ENCODE results near the gene EDN1.
"Not testable (repeated sequence)": the region's sequence is repeated elsewhere in the genome, so short reads cannot be mapped to it uniquely, and the experiment has no call there.

EDN1 gene

DNA sequence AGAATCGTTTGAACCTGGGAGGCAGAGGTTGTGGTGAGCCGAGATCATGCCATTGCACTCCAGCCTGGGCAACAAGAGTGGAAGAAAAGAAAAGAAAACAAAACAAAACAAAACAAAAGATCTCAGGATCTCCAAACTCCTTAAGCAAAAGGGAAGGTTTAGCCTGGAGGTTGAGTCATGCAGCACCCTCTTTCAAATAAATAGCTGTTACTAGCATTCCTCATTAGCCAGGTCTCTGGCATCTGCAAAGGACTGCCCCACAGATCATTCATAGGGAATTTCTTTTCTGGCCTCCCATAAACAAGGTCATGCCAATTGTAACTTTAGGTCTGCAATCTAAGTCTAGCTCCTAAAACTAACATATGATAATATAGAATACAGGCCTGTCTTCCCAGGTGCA lies 37.2 kb downstream of the EDN1 start:
- no peak for DNase-seq (ENCODE audit: low read depth)

DNA sequence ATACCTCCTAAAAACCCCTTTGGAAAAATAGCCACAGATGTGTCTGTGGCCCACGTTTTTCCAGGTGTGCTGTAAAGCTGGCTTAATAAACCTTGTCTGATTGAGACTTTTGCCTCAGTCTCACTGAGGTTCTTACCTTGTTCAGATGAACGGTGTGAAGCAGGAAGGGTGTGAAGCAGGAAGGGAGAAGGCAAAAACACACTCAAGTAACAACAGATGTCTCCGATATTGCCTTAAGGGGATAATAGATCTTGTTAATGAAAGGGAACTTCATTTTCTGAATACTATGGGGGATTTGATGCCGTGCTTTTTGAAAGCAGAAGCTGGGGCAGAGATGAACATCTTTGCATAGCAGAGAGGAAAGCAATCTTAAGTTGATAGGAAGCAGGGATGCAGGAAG lies 37.8 kb downstream of the EDN1 start:
- DNase-seq (ENCODE audit: low read depth) = no peak

DNA sequence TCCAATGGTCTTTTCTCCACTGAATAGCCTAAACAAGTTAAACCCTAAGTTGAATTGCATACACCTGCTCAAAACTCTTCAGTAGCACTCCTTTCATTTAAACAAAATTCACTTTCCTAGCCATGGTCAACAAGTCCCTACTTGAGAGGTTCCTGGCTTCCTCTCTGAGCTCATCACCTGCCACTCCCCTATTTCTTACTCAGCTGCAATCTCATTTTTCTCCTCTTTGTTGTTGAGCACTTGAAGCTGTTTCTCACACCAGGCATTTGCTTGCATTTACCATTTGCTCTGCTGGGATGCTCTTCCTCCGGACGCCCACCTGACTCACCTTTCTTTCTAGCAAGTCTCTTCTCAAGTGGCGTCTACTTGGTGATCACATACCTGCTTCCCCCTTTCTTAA lies 38.5 kb downstream of the EDN1 start:
- DNase-seq (ENCODE audit: low read depth) = no peak

DNA sequence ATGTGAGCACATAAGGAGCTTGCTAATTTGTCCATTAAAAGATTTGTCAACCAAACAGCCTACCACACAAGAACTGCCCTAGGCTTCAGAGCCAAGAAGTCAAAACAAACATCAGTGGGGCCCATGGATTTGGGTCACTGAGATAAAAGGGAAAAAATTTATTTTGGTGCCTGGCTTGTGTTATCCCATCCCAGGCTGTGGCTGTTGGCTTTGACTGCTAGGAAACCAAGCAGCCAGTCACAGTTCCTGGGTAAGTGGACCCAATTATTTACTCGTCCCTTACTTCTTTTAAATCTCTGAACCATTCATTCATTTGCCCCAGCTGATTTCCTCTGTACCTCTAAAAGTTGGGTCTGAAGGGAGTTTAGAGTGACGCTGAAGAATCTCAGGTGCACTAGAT lies 41.3 kb downstream of the EDN1 start:
- no peak for DNase-seq (ENCODE audit: low read depth)

DNA sequence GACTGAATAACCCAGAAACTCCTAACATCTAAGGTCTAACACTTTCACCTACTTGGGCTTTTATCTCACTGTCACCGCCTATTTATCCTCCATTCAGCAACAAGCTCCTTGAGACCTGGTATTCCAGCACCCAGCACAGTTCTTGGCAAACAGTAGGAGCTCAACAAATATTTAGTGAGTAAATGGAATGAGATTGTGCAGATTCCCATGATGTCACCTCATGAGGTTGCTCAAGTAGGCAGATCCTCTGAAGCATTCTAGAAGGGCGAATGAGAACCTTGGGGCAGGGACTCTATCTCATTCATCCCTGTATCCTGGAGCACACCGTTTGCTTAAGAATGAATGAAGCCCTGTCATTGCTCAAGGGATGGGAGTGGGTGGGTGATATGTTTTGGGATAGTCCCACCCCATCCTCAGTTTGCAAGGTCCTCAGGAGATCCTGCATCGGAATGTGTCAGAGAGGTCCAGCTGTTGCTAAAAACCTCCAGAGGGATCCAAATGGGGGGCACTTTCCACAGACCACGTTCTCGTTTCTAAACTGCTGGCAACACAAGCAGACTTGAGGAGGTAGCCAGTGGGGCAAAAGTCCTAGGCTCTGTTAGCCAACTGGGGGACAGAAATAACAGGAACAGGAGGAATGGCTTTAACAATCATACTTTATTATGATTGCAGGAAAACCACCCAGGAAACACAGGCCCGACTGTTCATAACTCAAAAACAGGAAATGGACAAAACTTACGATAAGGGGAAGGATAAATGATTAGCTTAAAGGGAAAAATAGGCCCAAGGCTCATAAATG lies 42.0 kb downstream of the EDN1 start:
- no peak for DNase-seq (ENCODE audit: low read depth)

DNA sequence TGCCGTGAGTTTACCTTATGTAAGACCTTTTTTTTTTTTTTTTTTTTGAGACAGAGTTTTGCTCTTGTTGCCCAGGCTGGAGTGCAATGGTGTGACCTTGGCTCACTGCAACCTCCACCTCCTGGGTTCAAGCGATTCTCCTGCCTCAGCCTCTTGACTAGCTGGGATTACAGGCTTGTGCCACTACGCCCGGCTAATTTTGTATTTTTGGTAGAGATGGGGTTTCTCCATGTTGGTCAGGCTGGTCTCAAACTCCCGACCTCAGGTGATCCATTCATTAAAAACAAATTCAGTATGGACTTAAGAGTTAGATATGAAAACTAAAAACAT lies 42.6 kb downstream of the EDN1 start:
- not testable (repeated sequence) for DNase-seq (ENCODE audit: low read depth)

DNA sequence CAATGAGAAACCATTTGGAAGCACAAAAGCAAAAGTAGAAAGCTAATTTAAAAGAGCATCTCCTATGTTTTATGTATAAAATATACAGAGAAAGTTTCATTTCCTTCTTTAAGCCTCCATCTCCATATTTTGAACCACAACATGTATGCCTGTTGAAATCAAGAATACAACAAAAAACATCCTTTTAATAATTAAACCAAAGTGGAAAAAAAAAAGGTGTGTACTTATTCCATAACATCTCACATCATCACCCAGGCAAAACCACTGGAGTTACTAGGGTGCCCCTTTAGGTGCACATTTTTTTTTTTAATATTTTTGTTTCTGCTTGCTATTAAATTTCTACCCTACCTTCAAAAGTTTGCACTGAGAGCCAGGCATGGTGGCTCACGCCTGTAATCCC lies 43.0 kb downstream of the EDN1 start:
- no peak for DNase-seq (ENCODE audit: low read depth)

DNA sequence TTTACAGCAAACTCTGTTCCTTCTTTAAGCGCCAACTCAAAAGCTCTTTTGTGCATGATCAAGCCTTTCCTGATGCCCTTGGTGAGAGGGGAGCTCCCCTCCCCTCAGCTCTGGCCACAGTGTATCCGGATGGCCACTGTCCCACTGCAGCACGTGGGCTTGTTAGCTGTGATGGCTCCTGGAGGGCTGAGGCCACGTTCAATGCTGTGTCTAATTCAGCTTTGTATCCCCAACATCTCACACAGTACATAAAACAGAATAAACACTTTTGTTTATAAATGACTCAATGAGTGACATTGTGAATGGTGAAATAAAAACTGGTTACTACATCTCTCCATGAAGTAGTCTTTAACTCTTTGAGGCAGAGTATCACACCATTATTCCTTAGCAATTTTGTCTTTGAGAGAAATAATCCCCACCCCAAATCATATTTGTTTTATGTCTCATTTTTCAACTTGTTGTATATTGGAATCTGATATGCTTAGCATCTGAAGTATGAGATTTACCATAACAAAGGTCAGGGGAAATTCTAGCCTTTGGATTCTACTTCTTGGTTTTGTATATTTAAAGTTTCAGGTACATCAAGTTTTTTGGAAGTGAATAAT lies 44.5 kb downstream of the EDN1 start:
- DNase-seq (ENCODE audit: low read depth) = no peak

DNA sequence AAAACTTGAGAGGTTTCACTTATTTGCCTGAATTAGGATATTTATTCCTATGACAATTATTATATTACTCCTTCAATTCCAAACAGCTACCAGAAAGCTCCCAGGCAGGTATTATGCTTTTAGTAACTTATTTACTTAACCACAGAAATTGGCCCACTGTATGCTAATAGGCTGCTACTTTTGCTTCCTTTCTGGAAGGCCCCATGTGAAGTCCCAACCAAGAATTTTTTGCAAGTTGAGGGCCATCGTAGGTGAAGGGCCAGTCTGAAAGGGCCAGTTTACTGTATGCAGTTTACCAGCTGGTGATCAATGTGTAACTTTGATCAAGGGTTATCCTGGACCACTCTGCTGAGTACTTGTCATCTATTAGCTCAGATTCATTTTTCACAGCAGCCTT lies 45.0 kb downstream of the EDN1 start:
- no peak for DNase-seq (ENCODE audit: low read depth)

DNA sequence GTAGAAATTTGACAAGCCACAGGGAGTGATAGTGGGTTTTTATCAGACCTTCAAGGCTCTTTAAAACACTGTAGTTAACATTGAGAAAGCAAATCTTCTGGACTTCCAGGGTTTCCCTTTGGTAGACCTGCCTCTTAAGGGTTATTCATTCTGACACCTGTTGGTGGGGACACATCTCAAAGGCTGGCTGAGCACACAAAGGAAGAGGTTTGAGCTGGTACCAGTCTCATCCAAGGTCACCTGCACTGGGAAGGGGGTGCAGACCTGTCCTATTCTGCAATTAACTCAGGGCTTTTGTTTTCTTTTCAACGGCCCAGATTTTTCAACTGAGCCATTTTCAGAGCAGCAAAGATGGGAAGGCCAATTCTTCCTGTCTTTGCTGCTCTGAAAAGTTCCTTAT lies 45.6 kb downstream of the EDN1 start:
- DNase-seq (ENCODE audit: low read depth) = no peak

DNA sequence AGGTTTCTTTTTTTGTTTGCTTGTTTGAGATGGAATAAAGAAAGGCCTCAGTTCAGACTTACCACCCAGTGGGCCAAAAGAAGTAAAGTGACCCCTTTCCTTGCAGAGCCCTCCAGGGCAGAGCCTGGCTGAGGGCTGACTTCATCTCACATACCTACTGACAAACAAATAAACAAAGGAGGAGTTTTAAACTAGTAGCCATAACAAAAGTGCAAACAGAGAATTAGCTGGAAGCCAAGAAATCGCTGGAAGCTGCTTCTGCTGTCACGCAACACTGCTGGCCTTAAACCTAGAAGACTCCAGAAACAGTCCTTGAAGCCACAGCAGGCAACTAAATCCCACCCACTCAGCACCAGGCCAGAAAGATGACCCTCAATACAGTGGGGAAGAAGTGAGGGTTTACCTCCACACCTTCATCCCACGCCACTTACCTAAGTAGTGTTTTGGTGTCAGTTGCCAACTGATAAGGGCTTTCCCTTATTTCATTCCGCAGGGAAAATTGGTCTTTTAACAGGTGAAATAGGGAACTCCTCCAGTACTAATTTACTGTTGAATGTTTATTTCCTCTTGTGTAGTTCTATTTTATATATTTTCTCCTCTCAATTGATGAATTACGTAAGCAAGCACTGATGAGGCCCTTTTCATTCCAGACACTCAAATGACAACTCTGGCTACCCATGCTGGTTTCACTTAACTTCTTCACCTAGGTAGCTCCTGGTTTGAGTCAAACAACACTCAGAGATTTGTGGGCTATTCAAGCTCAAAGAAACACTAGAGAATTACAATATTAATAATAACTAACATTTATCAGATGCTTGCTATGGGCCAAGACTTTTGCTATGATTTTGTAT lies 46.2 kb downstream of the EDN1 start:
- no peak for DNase-seq (ENCODE audit: low read depth)

DNA sequence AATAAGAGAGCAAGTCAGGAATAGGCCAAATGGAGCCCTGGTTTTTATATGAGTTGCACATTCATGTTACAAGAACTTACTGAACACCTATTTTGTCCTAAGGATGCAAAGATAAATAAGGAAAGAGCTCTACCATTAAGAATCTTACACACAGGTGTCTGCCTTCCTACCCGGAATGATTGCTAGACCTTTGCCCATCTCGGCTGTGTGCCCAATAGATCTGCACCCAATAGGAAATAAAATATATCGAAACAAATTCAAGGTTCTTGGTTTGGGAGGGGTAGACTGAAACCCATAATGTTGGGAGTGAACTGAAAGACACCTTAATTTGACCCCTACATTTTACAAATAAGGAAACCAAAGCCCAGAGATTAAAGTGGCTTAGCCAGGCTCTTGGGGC lies 48.9 kb downstream of the EDN1 start:
- no peak for DNase-seq (ENCODE audit: low read depth)

DNA sequence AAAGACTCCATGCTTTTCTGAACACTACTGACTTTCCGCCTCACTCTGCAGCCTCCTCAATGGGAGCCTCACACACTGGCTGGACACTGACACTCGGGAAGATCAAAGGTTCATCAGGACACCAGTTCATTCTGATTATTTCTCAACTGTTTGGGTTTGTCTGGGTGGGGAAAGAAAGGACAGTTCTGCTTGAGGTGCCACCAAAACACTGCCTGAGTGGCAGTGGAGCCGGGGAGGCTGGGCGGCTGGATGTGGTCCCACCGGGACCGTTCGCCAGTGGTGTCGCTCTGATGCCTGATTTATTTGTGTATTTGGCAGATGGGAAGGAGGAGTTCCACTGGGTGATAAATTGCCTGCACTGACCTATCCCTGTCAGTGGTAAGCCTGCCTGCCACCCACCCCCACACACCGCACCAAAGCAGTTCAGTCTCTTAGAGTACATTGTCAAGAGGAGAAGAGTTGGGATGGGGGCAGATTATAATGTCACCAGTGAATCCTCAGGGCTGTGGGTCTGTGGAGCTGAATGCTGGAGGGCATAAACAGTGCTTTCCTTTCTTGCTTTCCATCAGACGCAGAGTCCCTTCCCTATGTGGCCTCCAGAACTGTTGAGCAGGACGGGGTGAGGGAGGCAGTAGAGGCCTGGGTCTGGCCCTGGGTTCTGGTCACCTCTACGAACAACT lies 49.8 kb downstream of the EDN1 start:
- no peak for DNase-seq (ENCODE audit: low read depth)

DNA sequence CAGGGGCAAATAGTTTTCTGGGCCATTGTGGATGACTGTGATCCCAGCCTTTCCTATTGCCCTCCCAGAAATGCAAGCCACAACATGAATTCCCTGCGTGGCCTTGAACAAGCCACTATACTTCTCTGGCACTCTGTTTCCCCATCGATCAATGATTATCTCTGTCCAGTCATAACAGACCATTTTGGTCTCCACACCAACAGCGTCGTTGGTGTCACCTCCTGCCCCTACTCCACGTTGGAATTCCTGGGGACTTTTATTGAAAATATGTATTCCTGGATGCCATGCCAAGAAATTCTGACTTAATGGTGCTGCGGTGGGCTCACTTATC lies 50.3 kb downstream of the EDN1 start:
- DNase-seq (ENCODE audit: low read depth) = no peak

DNA sequence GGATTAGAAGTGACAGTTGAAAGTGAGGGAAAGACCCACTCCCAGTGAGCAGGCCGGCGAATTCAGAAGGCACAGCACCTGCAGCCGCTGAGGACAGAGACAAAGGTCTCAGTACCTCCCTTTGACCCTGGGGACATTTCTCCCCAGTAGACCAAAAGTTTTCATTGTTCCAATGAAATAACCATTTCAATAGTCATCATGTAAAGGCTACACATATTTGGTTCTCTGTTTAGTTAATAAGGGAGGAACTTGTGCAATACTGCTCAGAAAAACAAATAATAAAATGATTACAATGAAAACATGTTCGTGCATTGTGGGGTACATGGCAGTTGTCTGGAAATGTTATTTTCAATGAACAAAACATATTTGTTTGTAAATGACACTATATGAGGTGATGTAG lies 52.5 kb downstream of the EDN1 start:
- no peak for DNase-seq (ENCODE audit: low read depth)

DNA sequence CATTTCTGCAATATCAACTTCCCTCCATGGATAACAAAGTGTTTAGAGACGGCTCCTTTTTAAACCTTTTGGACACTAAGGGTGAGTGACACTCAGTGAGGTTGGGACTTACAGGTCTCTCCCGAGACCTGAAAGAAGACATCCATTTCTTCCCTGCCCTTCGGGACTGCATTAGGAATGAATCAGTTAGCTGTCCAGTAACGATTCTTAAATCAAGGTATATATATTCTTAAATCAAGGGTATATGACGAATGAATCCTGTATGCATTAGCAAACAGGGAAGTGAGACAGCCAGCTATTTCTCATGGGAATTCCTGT lies 52.9 kb downstream of the EDN1 start:
- DNase-seq (ENCODE audit: low read depth) = no peak

DNA sequence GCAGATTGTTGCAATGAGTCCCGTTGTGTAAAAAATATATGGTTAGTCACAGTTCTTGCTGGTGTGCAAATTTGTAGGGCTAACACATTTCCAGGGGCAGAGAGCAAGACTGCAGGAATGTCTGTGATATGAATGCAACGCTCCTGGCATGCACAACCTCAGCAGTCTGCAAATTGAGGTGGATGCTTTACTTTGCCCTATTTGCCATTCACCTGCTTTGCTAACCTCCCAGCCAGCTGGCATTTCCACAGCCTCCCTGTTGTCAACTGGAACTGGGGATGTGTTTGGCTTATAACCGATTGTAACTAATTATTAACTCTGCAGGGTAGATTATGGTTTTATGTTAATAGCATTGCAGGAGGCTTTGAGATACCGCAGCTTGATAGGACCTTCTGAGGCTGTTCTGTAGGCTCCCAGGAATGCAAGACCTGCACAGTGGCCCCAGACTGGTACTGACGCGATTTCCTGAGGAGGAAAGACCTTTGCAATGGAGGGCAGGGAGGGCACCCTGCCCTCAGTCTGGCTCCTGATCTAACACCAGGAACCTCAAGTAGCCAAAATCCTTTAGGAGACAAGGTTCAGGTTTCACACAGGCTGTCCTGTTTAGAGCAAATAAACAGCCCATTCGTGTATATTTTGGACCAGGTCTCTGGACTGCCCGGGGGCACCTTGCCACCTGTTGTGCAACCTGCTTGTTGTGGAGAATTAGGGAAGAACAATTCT lies 53.4 kb downstream of the EDN1 start:
- DNase-seq (ENCODE audit: low read depth) = no peak

DNA sequence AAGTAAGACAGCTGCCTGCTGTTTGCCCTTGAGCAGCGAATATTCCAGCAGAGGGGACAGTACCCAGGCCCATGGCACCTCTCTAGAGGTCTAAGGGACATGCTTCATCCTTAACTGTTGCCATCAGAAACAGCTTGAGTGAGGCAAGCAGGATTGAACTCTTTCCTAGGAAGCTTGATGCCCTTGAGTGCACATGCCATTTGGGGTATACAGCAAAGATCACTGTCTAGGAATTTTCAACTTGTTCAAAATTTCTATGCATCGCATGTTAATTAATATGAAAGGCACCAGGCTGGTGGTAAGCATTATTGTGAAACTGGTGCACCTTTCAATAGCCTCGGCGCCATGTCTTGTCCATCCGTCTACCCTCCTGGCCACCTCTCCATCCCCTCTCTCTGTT lies 54.1 kb downstream of the EDN1 start:
- DNase-seq (ENCODE audit: low read depth) = no peak

DNA sequence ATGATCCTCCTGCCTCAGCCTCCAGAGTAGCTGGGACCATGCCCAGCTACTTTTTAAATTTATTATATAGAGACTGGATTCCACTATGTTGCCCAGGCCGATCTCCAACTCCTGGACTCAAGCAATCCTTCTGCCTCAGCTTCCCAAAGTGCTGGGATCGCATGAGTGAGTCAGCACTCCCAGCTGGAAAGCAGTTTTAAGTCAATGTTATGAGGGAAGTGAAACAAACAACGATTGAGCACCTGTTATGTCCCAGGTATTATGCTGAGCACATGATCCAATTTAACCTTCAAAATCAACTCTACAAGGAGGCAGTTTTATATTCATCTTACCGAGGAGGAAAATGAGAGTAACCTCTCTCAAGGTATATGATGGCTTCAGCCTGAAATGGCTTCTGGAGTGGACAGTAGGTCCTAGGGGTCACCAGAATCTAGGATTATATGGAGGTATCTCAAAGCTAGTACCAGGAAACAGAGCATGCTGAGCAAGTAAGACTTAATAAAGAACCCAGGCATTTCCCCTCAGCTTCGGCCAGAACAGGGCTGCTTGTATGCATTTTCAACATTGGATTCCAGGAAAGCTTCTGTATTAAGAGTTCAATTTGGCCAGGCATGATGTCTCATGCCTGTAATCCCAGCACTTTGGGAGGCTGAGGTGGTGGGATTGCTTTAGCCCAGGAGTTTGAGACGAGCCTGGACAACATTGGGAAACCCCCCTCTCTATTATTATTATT lies 55.0 kb downstream of the EDN1 start:
- no peak for DNase-seq (ENCODE audit: low read depth)

DNA sequence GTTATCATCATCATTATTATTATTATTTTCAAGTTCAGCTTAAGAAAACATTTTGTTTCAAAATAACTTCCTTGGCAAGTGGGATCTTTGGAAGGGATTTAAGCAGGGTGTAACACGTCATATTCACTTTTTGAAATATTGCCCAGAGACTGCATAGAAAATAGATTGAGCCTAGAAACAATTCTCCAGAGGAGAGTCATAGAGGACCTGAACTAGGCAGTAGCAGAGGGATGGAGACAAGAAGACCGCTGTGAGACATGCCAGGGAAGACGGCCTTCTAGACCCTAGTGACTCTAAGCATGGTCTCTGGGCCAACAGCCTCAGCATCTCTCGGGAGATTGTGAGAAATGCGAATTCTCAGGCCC lies 55.5 kb downstream of the EDN1 start:
- DNase-seq (ENCODE audit: low read depth) = no peak

Data from CMK (cell line).